Activated CD4-positive, alpha-beta memory T cell treated with anti-CD3 and anti-CD28 coated beads for 36 hours (primary cell): ENCODE measurements around the gene SNTG2. TPM values are rescaled to one million over a fixed set of nuclear protein-coding genes. Genes with fewer than 3 reads are reported as not detected.

Source experiments
- CTCF ChIA-PET: fragments of 350-600 bp; sonication (Branson Sonifier 250); formaldehyde crosslinking; loops from one replicate; lab custom pipeline; 2021; ENCODE audit warnings: antibody characterized with exemption, inconsistent platforms; lab: Charles Lee
- POLR2A ChIA-PET: fragments of 350-600 bp; sonication (Branson Sonifier 250); formaldehyde crosslinking; loops from one replicate; lab custom pipeline; 2021; ENCODE audit warnings: antibody characterized with exemption; lab: Charles Lee
- DNase-seq: peaks from one replicate; pipeline ENCODE4 v3.0.0-alpha.2; 2020
- H3K27ac Mint-ChIP-seq: one replicate; pipeline ENCODE4 v1.8.0; 2021; ENCODE audit warnings: mixed read lengths
- H3K27me3 Mint-ChIP-seq: one replicate; pipeline ENCODE4 v1.8.0; 2021; ENCODE audit warnings: mixed read lengths
- H3K36me3 Mint-ChIP-seq: one replicate; pipeline ENCODE4 v1.8.0; 2021; ENCODE audit warnings: mixed read lengths
- H3K4me1 Mint-ChIP-seq: one replicate; pipeline ENCODE4 v1.8.0; 2021; ENCODE audit warnings: low read depth, mixed read lengths
- H3K4me3 Mint-ChIP-seq: one replicate; pipeline ENCODE4 v1.8.0; 2021; ENCODE audit warnings: mild to moderate bottlenecking, mixed read lengths
- H3K9me3 Mint-ChIP-seq: one replicate; pipeline ENCODE4 v1.8.0; 2021; ENCODE audit warnings: mixed read lengths
- intact Hi-C: fragments of 100-400 bp; cut with micrococcal nuclease; formaldehyde crosslinking; loops from one replicate; pipeline ENCODE4 v1.15.1; 2023
- total RNA-seq, 2 experiments: library from RNA; stranded (reverse); gene quantifications; one replicate each; pipeline ENCODE4 v1.2.3, GENCODE V29; 2021

The SNTG2 gene
- total RNA-seq, 2 experiments from 2014 or later = 0.67 to 0.94 TPM

DNA sequence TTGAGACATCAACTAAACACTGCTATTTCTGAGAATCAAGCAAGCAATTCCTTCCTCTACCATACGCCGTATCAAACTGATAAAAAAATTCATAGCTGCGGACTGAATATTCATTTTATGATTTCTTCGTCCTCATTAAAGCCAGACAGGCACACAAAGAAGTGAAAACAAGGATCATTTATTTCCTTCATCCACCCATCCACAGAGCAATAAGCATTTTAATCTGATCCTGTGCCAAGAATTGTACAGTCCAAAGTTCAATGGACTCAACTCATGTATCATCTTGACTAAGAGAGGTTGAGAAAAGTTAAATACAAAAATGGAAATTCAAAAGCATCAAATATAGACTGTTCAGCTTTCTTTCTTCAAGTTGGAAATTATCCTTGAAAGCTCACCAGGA lies 19.7 kb upstream of the SNTG2 start:
- Mint-ChIP-seq H3K4me1 (no peaks in the 10 kb centered on the region), H3K36me3 (no peaks in the 10 kb centered on the region), H3K27me3 (no peaks in the 10 kb centered on the region), H3K4me3 (no peak overlapping the region), H3K9me3 (no peaks in the 10 kb centered on the region), H3K27ac (no peak overlapping the region)
- DNase-seq = no peak
- CTCF ChIA-PET = no interaction called here
- POLR2A ChIA-PET = no interaction called here
- intact Hi-C loops = no loop called here

- H3K9me3 Mint-ChIP-seq = no peaks in the 10 kb centered on the region
- CTCF ChIA-PET = no interaction called here
These were observed 18.1 kb upstream of the SNTG2 start for GRCh38 chr2:932320-933115.

DNA sequence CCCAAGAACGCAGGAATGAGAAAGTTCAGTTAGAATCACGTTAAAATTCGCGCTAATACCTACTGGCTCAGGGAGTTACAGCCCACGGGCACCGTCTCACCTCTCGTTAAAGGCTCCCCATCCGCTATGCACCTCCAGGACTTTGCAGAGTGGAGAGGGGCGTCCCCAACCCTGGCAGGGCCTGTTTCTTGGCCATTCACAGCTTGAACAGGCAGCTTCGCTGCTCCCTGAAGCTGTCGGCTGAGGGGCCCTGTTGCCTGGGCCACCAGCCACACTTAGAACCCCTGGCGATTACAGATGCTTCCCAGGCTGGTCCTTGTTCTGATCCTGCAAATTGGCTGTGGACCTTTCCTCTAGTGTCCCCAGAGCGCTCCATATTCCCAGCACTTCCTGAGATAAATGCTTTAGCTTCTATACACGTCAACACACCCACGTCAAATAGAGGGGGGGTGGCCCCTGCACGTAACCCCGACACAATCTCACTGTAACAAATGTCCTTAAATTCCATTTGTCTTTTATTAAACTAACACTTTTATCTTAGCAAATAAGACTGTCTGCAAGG lies 16.8 kb upstream of the SNTG2 start:
- H3K27ac Mint-ChIP-seq = no peak overlapping the region
- no peaks in the 10 kb centered on the region for H3K27me3 Mint-ChIP-seq
- H3K4me3 Mint-ChIP-seq = no peak overlapping the region
- no peak for DNase-seq
- ChIA-PET CTCF (no interaction called here), POLR2A (no interaction called here)
- intact Hi-C loops = no loop called here
- H3K9me3 Mint-ChIP-seq = no peaks in the 10 kb centered on the region
- H3K36me3 Mint-ChIP-seq = no peaks in the 10 kb centered on the region
- H3K4me1 Mint-ChIP-seq = no peaks in the 10 kb centered on the region

More at GRCh38 chr2:932320-933115, 18.1 kb upstream of the SNTG2 start:
- Mint-ChIP-seq H3K36me3 (no peaks in the 10 kb centered on the region), H3K27ac (no peak overlapping the region), H3K27me3 (no peaks in the 10 kb centered on the region), H3K4me3 (no peak overlapping the region), H3K4me1 (no peaks in the 10 kb centered on the region)
- intact Hi-C loops = no loop called here
- POLR2A ChIA-PET = no interaction called here
- DNase-seq = no peak

GRCh38 chr2:937530-937929 lies 13.1 kb upstream of the SNTG2 start:
- Mint-ChIP-seq H3K27me3 (no peaks in the 10 kb centered on the region), H3K9me3 (no peaks in the 10 kb centered on the region), H3K36me3 (no peaks in the 10 kb centered on the region), H3K27ac (no peak overlapping the region), H3K4me1 (no peaks in the 10 kb centered on the region), H3K4me3 (no peak overlapping the region)
- intact Hi-C loops = no loop called here
- DNase-seq = no peak
- ChIA-PET CTCF (no interaction called here), POLR2A (no interaction called here)

- no peaks in the 10 kb centered on the region for H3K4me1 Mint-ChIP-seq
- DNase-seq = no peak
- H3K27me3 Mint-ChIP-seq = no peaks in the 10 kb centered on the region
- no peak overlapping the region for H3K4me3 Mint-ChIP-seq
- ChIA-PET CTCF (no interaction called here), POLR2A (no interaction called here)
- intact Hi-C loops = no loop called here
- H3K36me3 Mint-ChIP-seq = no peaks in the 10 kb centered on the region
- no peak overlapping the region for H3K27ac Mint-ChIP-seq
- H3K9me3 Mint-ChIP-seq = no peaks in the 10 kb centered on the region
These were observed 12.3 kb upstream of the SNTG2 start for GRCh38 chr2:938181-939005.

DNA sequence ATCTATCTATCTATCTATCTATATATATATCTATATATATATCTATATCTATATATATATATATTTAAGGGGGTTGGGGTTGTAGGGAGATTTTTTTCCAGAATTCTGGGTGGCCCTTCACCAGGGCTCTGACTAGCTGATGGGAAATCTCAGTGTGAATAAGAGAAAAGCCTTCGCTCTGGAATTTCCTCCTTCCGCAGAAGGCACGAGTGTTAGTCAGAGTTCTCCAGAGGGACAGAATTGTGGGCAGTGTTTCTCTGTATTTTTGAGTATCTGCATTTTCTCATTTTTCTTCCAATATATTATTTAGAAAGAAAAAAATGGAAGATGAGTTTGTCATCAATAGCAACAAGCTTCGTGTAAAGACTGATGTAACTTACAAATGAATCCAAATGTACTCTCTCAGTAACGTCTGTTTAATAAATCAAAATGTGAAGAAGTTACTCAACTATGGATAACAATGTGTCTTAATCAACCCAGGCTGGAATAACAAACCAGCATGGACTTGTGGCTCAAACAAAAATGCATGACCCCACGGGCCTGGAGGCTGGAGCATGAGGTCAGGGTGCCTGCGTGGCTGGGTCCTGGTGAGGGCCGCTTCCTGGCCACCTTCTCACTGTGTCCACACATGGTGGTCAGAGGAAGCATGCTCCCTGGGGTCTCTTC lies 10.6 kb upstream of the SNTG2 start:
- no peak for DNase-seq
- intact Hi-C loops = no loop called here
- Mint-ChIP-seq H3K36me3 (peaks cover 3% of the 10 kb centered on the region), H3K4me1 (peaks cover 4% of the 10 kb centered on the region), H3K27me3 (peaks cover 6% of the 10 kb centered on the region), H3K4me3 (no peak overlapping the region), H3K9me3 (peaks cover 7% of the 10 kb centered on the region), H3K27ac (no peak overlapping the region)
- POLR2A ChIA-PET = no interaction called here
- CTCF ChIA-PET = no interaction called here

GRCh38 chr2:941871-942270 lies 8.8 kb upstream of the SNTG2 start:
- H3K27me3 Mint-ChIP-seq = peaks cover 10% of the 10 kb centered on the region
- H3K9me3 Mint-ChIP-seq = peaks cover 7% of the 10 kb centered on the region
- intact Hi-C loops = no loop called here
- DNase-seq = no peak
- ChIA-PET POLR2A (no interaction called here), CTCF (no interaction called here)
- peaks cover 21% of the 10 kb centered on the region for H3K4me1 Mint-ChIP-seq
- H3K27ac Mint-ChIP-seq = no peak overlapping the region
- no peak overlapping the region for H3K4me3 Mint-ChIP-seq
- H3K36me3 Mint-ChIP-seq = peaks cover 3% of the 10 kb centered on the region

- Mint-ChIP-seq H3K27ac (no peak overlapping the region), H3K36me3 (peaks cover 3% of the 10 kb centered on the region), H3K4me1 (peaks cover 22% of the 10 kb centered on the region), H3K4me3 (no peak overlapping the region), H3K27me3 (peaks cover 15% of the 10 kb centered on the region), H3K9me3 (peaks cover 7% of the 10 kb centered on the region)
- no peak for DNase-seq
- ChIA-PET POLR2A (no interaction called here), CTCF (no interaction called here)
- intact Hi-C loops = no loop called here
These were observed 7.7 kb upstream of the SNTG2 start for GRCh38 chr2:942775-943460.

DNA sequence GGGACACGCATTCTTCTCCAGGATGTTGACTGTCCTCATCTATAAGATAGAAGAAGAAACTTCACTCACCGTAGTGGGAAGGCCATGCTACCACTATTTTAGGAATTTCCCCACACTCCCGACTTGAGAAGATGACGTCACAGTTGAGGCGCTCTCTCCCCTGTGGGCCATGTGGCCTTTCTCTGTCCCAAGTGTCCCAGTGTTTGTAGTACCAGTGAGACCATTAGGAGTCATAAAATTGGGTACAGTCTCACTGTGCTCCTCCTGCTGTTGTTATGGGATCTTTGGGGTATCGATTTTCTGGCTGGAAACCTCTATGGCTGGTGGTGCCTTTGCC lies 7.2 kb upstream of the SNTG2 start:
- DNase-seq = no peak
- peaks cover 7% of the 10 kb centered on the region for H3K9me3 Mint-ChIP-seq
- H3K4me1 Mint-ChIP-seq = peaks cover 22% of the 10 kb centered on the region
- H3K36me3 Mint-ChIP-seq = peaks cover 3% of the 10 kb centered on the region
- intact Hi-C loops = no loop called here
- POLR2A ChIA-PET = no interaction called here
- CTCF ChIA-PET = no interaction called here
- no peak overlapping the region for H3K4me3 Mint-ChIP-seq
- peaks cover 15% of the 10 kb centered on the region for H3K27me3 Mint-ChIP-seq
- H3K27ac Mint-ChIP-seq = no peak overlapping the region

DNA sequence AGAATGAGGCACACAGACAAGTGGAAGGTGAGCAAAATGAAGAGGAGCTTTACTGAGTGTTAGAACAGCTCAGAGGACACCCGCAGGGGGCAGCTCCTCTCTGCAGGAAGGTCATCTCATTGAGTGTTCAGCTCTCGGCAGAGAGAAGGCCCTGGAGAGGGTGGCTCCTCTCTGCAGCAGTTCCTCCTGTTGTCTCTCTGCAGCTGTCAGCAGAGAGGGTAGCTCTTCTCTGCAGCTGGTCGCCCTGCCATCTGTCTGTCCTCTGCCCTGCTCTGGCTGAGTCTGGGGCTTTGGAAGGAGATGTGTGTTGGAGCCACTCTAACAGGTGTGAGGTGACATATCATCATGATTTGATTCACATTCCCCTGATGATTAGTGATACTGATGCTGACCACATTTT lies 6.8 kb upstream of the SNTG2 start:
- intact Hi-C loops = no loop called here
- Mint-ChIP-seq H3K27ac (no peak overlapping the region), H3K27me3 (peaks cover 15% of the 10 kb centered on the region), H3K36me3 (peaks cover 3% of the 10 kb centered on the region), H3K4me3 (no peak overlapping the region), H3K9me3 (peaks cover 7% of the 10 kb centered on the region), H3K4me1 (peaks cover 22% of the 10 kb centered on the region)
- no peak for DNase-seq
- ChIA-PET POLR2A (no interaction called here), CTCF (no interaction called here)

- H3K27ac Mint-ChIP-seq = no peak overlapping the region
These were observed 6.0 kb upstream of the SNTG2 start for GRCh38 chr2:944693-945092.

More at GRCh38 chr2:944693-945092, 6.0 kb upstream of the SNTG2 start:
- Mint-ChIP-seq H3K4me3 (no peak overlapping the region), H3K4me1 (peaks cover 27% of the 10 kb centered on the region), H3K9me3 (peaks cover 7% of the 10 kb centered on the region), H3K36me3 (peaks cover 3% of the 10 kb centered on the region), H3K27me3 (peaks cover 23% of the 10 kb centered on the region)
- intact Hi-C loops = loop anchor here (5.0 kb wide), 1 partner anchor 88 kb away; no protein-coding TSS in a partner anchor
- ChIA-PET POLR2A (no interaction called here), CTCF (interaction anchor here (0.5 kb wide), 1 partner anchor 241 kb away, joined by 3 read pairs; no protein-coding TSS in a partner anchor)
- no peak for DNase-seq
